Activated CD4-positive, alpha-beta T cell treated with anti-CD3 and anti-CD28 coated beads for 36 hours (primary cell): ENCODE measurements around the gene IMPA2. TPM values are rescaled to one million over a fixed set of nuclear protein-coding genes. Genes with fewer than 3 reads are reported as not detected.
"Not testable (repeated sequence)": the region's sequence is repeated elsewhere in the genome, so short reads cannot be mapped to it uniquely, and the experiment has no call there.

Experiments used
- ATAC-seq: fragments of 200-7000 bp; cut with Tn5 transposase; one replicate; pipeline ENCODE4 v1.10.0; 2021; ENCODE audit warnings: mild to moderate bottlenecking, moderate library complexity
- CTCF ChIA-PET: fragments of 350-600 bp; sonication (Branson Sonifier 250); formaldehyde crosslinking; loops from one replicate; lab custom pipeline; 2021; ENCODE audit warnings: antibody characterized with exemption; lab: Charles Lee
- POLR2A ChIA-PET: fragments of 350-600 bp; sonication (Branson Sonifier 250); formaldehyde crosslinking; loops from one replicate; lab custom pipeline; 2021; ENCODE audit warnings: antibody characterized with exemption, inconsistent platforms; lab: Charles Lee
- DNase-seq: peaks from one replicate; pipeline ENCODE4 v3.0.0-alpha.2; 2020
- H3K27ac Mint-ChIP-seq: one replicate; pipeline ENCODE4 v1.8.0; 2021; ENCODE audit warnings: mixed read lengths
- H3K27me3 Mint-ChIP-seq: one replicate; pipeline ENCODE4 v1.8.0; 2021; ENCODE audit warnings: mixed read lengths
- H3K36me3 Mint-ChIP-seq: one replicate; pipeline ENCODE4 v1.8.0; 2021; ENCODE audit warnings: low read depth, mixed read lengths
- H3K4me1 Mint-ChIP-seq: one replicate; pipeline ENCODE4 v1.8.0; 2021; ENCODE audit warnings: mixed read lengths
- H3K4me3 Mint-ChIP-seq: one replicate; pipeline ENCODE4 v1.8.0; 2021; ENCODE audit warnings: mild to moderate bottlenecking, moderate library complexity, mixed read lengths
- H3K9me3 Mint-ChIP-seq: one replicate; pipeline ENCODE4 v1.8.0; 2021; ENCODE audit warnings: low read depth, mixed read lengths
- intact Hi-C, 2 experiments: fragments of 100-400 bp; cut with DNase I in 1 of 2; cut with micrococcal nuclease in 1 of 2; formaldehyde crosslinking; loops; one replicate each; pipeline versions ENCODE4 v1.14.2 to v1.15.1; 2022 to 2024; cut with DNase I, micrococcal nuclease
- total RNA-seq, 2 experiments: library from RNA; stranded (reverse); gene quantifications; one replicate each; pipeline ENCODE4 v1.2.3, GENCODE V29; 2021

IMPA2 gene
- total RNA-seq: 10 to 100 TPM; 20.8 to 23.5 TPM

GRCh38 chr18:11981192-11981542 lies at the start of gene IMPA2:
IMPA2 (plus strand) TSS chr18:11981507; CDS start chr18:11981670, 163 bp downstream.
- DNase-seq (no peak), ATAC-seq (no peak)
- no peaks in the 10 kb centered on the region for H3K36me3 Mint-ChIP-seq
- H3K4me3 Mint-ChIP-seq: peak within 1 kb of the TSS; percentile 91
- H3K27me3 Mint-ChIP-seq: peaks cover 4% of the 10 kb centered on the region
- CTCF ChIA-PET: interaction anchor here (1.1 to 4.6 kb wide), 4 partner anchors 14 to 248 kb away, joined by 4 to 33 read pairs (median 15); no protein-coding TSS in a partner anchor
- H3K9me3 Mint-ChIP-seq: no peaks in the 10 kb centered on the region
- intact Hi-C loops: loop anchor here (1.0 to 10.0 kb wide), 10 partner anchors 34 to 903 kb away; partner anchors contain the start of genes CHMP1B (in 2 of the 2), MPPE1 (in 2 of the 2), AFG3L2 (in 1 of the 2) and CEP76 (in 1 of the 2)
- peak within 1 kb of the TSS; percentile 82 for H3K27ac Mint-ChIP-seq
- peaks cover 16% of the 10 kb centered on the region for H3K4me1 Mint-ChIP-seq
- POLR2A ChIA-PET: interaction anchor here (0.5 to 0.8 kb wide), 2 partner anchors 34 to 131 kb away, joined by 3 read pairs; no protein-coding TSS in a partner anchor

GRCh38 chr18:11932393-11932792 lies 48.9 kb upstream of the IMPA2 start:
- no peak overlapping the region for H3K27ac Mint-ChIP-seq
- DNase-seq (no peak), ATAC-seq (no peak)
- no peak overlapping the region for H3K4me3 Mint-ChIP-seq
- intact Hi-C loops: loop anchor here in 1 of 2 experiments (10.0 kb wide), 1 partner anchor 198 kb away; no protein-coding TSS in a partner anchor
- no peaks in the 10 kb centered on the region for H3K27me3 Mint-ChIP-seq
- CTCF ChIA-PET: interaction anchor here (1.7 kb wide), 1 partner anchor 63 kb away, joined by 9 read pairs; no protein-coding TSS in a partner anchor
- no peaks in the 10 kb centered on the region for H3K9me3 Mint-ChIP-seq
- POLR2A ChIA-PET: no interaction called here
- no peaks in the 10 kb centered on the region for H3K4me1 Mint-ChIP-seq
- H3K36me3 Mint-ChIP-seq: no peaks in the 10 kb centered on the region

- H3K4me1 Mint-ChIP-seq: no peaks in the 10 kb centered on the region
- DNase-seq: peak; percentile 86
- POLR2A ChIA-PET: no interaction called here
- no peaks in the 10 kb centered on the region for H3K36me3 Mint-ChIP-seq
- intact Hi-C loops: loop anchor here (1.0 to 10.0 kb wide), 5 partner anchors 57 to 299 kb away; no protein-coding TSS in a partner anchor
- H3K4me3 Mint-ChIP-seq: no peak overlapping the region
- H3K27me3 Mint-ChIP-seq: no peaks in the 10 kb centered on the region
- peak; percentile 51 for ATAC-seq
- CTCF ChIA-PET: interaction anchor here (0.6 to 9.9 kb wide), 40 partner anchors 8 to 973 kb away, joined by 3 to 144 read pairs (median 4); partner anchors contain the start of gene IMPA2
- no peaks in the 10 kb centered on the region for H3K9me3 Mint-ChIP-seq
- H3K27ac Mint-ChIP-seq: no peak overlapping the region
Measured at GRCh38 chr18:11937874-11938478, 43.3 kb upstream of the IMPA2 start.

- no peak for ATAC-seq
- Mint-ChIP-seq H3K36me3 (no peaks in the 10 kb centered on the region), H3K27me3 (no peaks in the 10 kb centered on the region), H3K4me3 (no peak overlapping the region), H3K27ac (no peak overlapping the region), H3K4me1 (no peaks in the 10 kb centered on the region), H3K9me3 (no peaks in the 10 kb centered on the region)
- CTCF ChIA-PET: interaction anchor here (1.3 to 9.9 kb wide), 4 partner anchors 35 to 295 kb away, joined by 3 to 144 read pairs (median 8); no protein-coding TSS in a partner anchor
- intact Hi-C loops: no loop called here
- POLR2A ChIA-PET: no interaction called here
- no peak for DNase-seq
Measured at GRCh38 chr18:11940956-11941355, 40.4 kb upstream of the IMPA2 start.

GRCh38 chr18:11943551-11943950 lies 37.8 kb upstream of the IMPA2 start:
- intact Hi-C loops: no loop called here
- H3K36me3 Mint-ChIP-seq: no peaks in the 10 kb centered on the region
- peaks cover 10% of the 10 kb centered on the region for H3K4me1 Mint-ChIP-seq
- no peak overlapping the region for H3K4me3 Mint-ChIP-seq
- no peaks in the 10 kb centered on the region for H3K9me3 Mint-ChIP-seq
- ATAC-seq (no peak), DNase-seq (no peak)
- no peaks in the 10 kb centered on the region for H3K27me3 Mint-ChIP-seq
- POLR2A ChIA-PET: no interaction called here
- CTCF ChIA-PET: interaction anchor here (9.9 kb wide), 1 partner anchor 50 kb away, joined by 144 read pairs; no protein-coding TSS in a partner anchor
- H3K27ac Mint-ChIP-seq: no peak overlapping the region

GRCh38 chr18:11944252-11944651 lies 37.1 kb upstream of the IMPA2 start:
- CTCF ChIA-PET: interaction anchor here (0.6 to 9.9 kb wide), 5 partner anchors 30 to 207 kb away, joined by 3 to 144 read pairs (median 3); no protein-coding TSS in a partner anchor
- H3K27me3 Mint-ChIP-seq: no peaks in the 10 kb centered on the region
- intact Hi-C loops: no loop called here

GRCh38 chr18:11944786-11945185 lies 36.5 kb upstream of the IMPA2 start:
- DNase-seq (no peak), ATAC-seq (no peak)
- Mint-ChIP-seq H3K27me3 (no peaks in the 10 kb centered on the region), H3K4me3 (no peak overlapping the region), H3K4me1 (peaks cover 10% of the 10 kb centered on the region), H3K9me3 (no peaks in the 10 kb centered on the region), H3K27ac (no peak overlapping the region), H3K36me3 (no peaks in the 10 kb centered on the region)
- intact Hi-C loops: no loop called here
- ChIA-PET POLR2A (no interaction called here), CTCF (interaction anchor here (0.6 to 9.9 kb wide), 3 partner anchors 49 to 208 kb away, joined by 3 to 144 read pairs (median 3); no protein-coding TSS in a partner anchor)

More at GRCh38 chr18:11944252-11944651, 37.1 kb upstream of the IMPA2 start:
- Mint-ChIP-seq H3K9me3 (no peaks in the 10 kb centered on the region), H3K27ac (no peak overlapping the region), H3K36me3 (no peaks in the 10 kb centered on the region), H3K4me3 (no peak overlapping the region), H3K4me1 (peaks cover 10% of the 10 kb centered on the region)
- POLR2A ChIA-PET: no interaction called here
- no peak for ATAC-seq
- DNase-seq: no peak

GRCh38 chr18:11945834-11946659 lies 35.3 kb upstream of the IMPA2 start:
- H3K36me3 Mint-ChIP-seq, H3K9me3 Mint-ChIP-seq, H3K27me3 Mint-ChIP-seq, H3K4me3 Mint-ChIP-seq, ATAC-seq, H3K27ac Mint-ChIP-seq, DNase-seq, intact Hi-C loops: not testable (repeated sequence)
- H3K4me1 Mint-ChIP-seq: peaks cover 10% of the 10 kb centered on the region
- CTCF ChIA-PET: interaction anchor here (0.5 to 9.9 kb wide), 4 partner anchors 8 to 434 kb away, joined by 3 to 144 read pairs (median 21); no protein-coding TSS in a partner anchor
- POLR2A ChIA-PET: interaction anchor here (1.4 kb wide), 1 partner anchor 35 kb away, joined by 3 read pairs; no protein-coding TSS in a partner anchor

- H3K9me3 Mint-ChIP-seq: no peaks in the 10 kb centered on the region
- H3K4me3 Mint-ChIP-seq: no peak overlapping the region
- intact Hi-C loops: loop anchor here (1.0 kb wide), 3 partner anchors 35 to 95 kb away; partner anchors contain the start of genes IMPA2 (in 2 of the 2), MPPE1 (in 2 of the 2) and CHMP1B (in 1 of the 2)
- POLR2A ChIA-PET: interaction anchor here (1.4 kb wide), 1 partner anchor 34 kb away, joined by 3 read pairs; no protein-coding TSS in a partner anchor
- H3K27me3 Mint-ChIP-seq: no peaks in the 10 kb centered on the region
- peaks cover 10% of the 10 kb centered on the region for H3K4me1 Mint-ChIP-seq
- ATAC-seq (no peak), DNase-seq (no peak)
- H3K36me3 Mint-ChIP-seq: no peaks in the 10 kb centered on the region
- CTCF ChIA-PET: interaction anchor here (1.1 to 3.8 kb wide), 2 partner anchors 9 to 49 kb away, joined by 3 to 38 read pairs; no protein-coding TSS in a partner anchor
- no peak overlapping the region for H3K27ac Mint-ChIP-seq
Measured at GRCh38 chr18:11946756-11947155, 34.6 kb upstream of the IMPA2 start.

- DNase-seq (peak; percentile 81), ATAC-seq (peak; percentile 96)
- intact Hi-C loops: loop anchor here (1.0 kb wide), 3 partner anchors 34 to 96 kb away; partner anchors contain the start of genes IMPA2 (in 2 of the 2), MPPE1 (in 2 of the 2) and CHMP1B (in 1 of the 2)
- Mint-ChIP-seq H3K9me3 (no peaks in the 10 kb centered on the region), H3K27me3 (no peaks in the 10 kb centered on the region), H3K4me1 (peaks cover 10% of the 10 kb centered on the region), H3K4me3 (peak overlapping the region; percentile 74), H3K27ac (peak overlapping the region; percentile 88), H3K36me3 (no peaks in the 10 kb centered on the region)
- POLR2A ChIA-PET: interaction anchor here (1.4 kb wide), 1 partner anchor 33 kb away, joined by 3 read pairs; no protein-coding TSS in a partner anchor
- CTCF ChIA-PET: interaction anchor here (1.1 to 3.8 kb wide), 2 partner anchors 10 to 49 kb away, joined by 3 to 38 read pairs; no protein-coding TSS in a partner anchor
Measured at GRCh38 chr18:11947214-11948191, 33.8 kb upstream of the IMPA2 start.
